ENCODE data around the gene GNA14.
"Not testable (repeated sequence)": the region's sequence is repeated elsewhere in the genome, so short reads cannot be mapped to it uniquely, and the experiment has no call there.

The GNA14 gene

DNA sequence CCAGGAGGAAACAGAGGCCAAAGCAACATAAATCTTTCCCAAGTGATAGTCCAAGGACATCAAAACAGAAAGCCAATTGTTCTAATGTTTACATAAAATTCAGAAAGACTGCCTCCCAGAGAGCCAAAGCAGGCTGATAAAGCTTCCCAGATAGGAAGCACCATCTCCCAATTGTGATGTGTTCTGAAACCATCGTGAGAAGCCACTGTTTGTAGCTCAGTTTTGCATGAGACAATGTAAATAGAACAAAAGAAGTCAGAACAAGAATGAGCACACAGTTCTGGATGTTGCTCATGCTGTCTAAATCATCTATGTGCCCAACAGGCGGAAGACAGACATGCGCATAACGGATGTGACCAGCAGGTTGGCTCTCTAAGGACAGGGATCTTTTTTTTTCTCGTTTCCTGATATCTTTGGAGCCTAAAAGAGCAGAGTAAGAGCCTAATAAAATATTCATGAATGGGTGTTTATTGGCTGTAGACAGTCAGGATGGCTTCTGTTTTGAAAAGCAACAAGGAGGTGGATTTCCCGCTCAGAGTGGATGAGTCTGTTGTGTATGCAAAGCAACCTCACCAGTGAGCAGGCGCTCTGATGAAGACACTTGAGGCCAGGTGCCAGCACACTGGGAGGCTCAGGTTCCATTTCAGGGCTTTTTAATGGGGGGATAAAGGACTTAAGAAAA is 113.6 kb downstream of the GNA14 start:
- DNase-seq (ENCODE audit: low spot score): no peak

DNA sequence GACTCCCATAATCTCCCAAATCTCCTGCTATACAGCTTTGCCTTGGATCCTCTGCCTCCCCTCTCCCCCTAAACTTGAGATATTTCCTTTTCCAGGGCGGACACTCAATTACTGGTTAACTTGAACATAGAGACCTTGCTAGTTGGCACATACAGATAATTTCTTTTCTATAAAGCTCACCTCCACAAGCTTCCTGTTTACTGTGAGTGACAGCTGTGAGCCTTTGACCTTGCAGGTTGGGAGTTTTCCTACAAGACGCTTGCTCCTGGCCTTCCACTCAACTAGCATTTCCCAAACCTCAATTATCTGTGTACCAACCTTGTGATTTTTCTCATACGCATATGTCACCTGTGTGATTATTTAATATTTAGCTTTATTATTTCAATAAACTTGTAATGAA is 114.5 kb downstream of the GNA14 start:
- no peak for DNase-seq (ENCODE audit: low spot score)

DNA sequence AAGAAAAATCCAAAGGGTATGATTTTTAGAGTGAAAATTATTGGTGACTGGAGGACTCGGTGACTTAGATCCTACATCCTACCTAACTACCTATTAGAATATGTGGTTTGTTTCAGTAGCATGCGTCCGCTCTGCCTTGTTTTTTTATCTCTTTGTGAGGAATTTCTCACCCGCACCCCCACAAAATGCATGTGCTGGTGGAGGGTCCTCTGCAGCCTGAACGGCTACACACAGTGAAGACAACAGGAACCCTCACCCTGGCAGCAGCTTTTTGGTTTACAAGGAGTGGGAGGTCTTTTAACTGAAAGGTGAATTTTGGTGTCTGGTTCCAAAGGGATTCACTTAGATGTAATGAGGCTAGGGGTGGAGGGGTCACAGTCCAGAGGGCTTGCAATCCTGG is 115.5 kb downstream of the GNA14 start:
- no peak for DNase-seq (ENCODE audit: low spot score)

DNA sequence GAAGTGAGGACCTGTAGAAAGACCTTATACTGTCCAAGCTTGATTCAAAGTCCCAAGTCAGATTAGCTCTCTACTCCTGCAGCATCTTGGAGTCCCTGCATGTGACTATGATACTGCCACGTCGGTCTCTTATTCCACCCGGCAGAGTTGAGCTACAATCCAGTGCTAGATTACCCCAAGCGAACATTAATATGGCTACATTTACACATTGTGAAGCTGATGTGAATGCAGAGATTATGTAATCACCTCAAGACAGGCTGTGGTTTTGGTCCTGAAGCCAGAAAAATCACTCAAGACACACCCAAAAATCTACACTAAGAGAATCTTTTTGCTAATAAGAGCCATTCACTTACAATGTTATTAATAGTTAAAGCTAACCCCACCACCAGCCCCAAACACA is 116.7 kb downstream of the GNA14 start:
- no peak for DNase-seq (ENCODE audit: low spot score)

DNA sequence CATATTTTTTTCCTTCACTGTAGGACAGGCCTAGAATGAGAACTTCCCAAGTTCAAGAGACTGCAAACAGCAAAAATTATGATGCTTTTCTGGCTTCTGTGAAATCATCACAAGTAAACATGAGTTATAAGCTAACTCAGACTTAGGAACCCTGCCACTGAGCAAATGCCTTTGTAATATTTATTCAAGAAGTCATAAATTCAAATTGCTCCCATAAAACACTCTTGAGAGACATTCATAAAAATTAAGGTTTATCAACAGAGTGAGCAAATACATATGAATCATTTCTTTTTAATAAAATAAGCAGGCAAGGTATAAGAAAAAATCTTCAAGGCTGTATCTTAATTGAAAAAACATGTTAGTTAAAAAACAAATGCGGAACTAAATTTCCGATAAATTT is 124.2 kb downstream of the GNA14 start:
- DNase-seq (ENCODE audit: low spot score): no peak

DNA sequence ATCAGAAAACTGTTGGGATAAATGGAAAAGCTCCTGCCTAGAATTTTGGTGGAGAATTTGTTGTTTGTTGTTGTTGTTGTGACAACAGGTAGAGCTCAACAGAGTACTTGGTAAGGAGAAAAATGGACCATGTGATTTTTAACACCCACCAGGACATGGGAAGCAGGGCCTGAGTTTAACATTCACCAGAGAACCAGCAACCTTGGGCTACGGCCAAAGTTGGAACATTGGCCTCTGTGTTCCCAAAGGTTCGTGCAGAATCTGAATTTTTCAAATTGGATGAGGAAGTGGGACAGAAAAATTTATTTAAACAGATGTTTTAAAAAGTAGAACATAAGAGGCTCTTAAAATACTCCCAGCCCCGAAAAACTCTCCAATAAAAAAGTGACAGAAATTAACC is 127.0 kb downstream of the GNA14 start:
- DNase-seq (ENCODE audit: low spot score): no peak

DNA sequence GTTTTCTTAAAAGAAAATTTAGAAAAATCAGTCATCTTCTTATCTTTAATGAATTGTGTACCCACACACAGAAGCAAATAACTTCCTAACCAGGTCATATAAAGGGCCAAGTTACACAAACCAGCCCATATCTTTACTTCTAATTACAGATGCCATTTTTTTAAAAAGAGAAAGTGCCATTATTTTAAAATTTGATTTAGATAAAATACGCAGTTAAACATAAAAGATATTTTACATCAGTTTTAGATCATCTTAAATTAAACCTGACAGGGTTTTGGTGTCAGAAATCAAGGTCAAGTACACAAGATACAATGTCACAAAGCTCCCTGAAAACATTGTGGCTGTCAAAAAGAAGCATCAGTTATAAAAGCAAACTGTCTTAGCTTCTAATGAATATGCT is 129.4 kb downstream of the GNA14 start:
- no peak for DNase-seq (ENCODE audit: low spot score)

DNA sequence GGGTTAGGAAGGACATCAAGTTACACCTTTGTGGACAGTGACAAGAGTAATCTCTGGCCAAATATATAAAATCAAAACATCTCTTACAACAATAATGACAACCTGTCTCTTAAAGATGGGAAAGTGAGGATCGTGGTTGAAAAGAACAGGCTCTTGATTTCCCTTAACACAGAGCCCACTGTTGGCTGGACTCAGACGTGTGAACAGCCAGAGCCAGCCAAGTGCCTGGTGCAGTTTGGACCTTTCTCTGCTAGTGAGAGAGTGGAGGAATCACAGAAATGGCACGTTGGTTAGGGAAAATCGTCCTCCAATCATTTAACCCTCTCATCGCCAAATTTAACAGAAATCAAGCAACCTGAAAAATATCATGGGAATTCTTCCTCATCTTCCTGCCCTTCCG is 131.3 kb downstream of the GNA14 start:
- DNase-seq (ENCODE audit: low spot score): no peak

DNA sequence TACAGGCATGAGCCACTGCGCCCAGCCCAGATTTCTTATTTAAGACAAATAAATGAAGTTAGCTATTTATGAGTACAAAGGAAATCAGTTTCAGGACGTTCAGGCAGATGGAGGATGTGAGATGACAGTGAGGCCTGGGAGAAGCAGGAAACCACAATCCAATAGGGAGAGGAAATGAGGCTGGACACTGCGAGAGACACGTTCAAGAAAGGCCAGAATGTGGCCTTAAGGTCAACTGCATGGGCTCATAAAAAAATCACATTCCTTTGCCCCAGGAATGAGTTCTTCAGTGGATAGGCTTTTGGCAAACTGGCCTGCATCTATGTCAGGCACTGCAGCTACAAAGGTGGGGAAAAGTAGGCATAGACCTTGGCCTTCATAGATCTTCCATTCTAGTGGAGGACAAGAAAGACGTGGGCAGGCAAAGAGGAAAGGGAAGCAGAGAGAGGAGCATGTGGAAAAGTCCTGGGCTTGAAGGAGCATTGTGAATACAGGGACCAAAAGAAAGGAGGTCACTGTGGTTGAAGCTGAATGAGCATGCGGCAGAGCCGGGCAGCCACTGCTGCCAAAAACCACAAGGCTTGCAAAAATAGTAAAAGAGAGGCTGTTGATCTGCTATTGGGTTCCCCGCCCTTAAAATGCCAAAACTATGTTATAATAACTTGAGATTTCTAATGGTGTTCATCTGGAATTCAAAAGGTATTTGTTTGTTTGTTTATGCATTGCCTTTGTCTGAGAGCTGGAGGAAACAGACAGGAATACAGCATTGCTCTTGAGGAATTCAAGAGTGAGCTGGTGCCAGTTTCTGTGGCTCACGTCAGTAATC is 133.0 kb downstream of the GNA14 start:
- peak; percentile 17 for DNase-seq (ENCODE audit: low spot score)

DNA sequence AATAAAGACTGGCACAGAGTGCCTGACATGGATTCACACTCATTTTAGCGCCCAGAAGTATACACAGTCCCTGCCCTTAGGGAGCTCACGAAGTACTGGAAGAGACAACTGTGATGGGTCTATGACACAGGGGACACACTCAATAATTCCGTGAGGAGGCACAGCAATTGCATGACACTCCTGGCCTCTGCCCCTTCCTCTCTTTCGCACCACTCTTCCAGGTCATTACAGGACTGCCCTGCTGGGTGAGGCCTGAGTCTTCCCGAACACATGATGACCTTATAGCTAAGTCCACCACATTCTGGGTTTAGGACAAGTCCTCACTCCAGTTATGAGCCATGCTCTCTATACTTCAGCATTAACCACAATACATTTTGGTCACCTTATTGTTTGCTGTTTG is 134.7 kb downstream of the GNA14 start:
- no peak for DNase-seq (ENCODE audit: low spot score)

DNA sequence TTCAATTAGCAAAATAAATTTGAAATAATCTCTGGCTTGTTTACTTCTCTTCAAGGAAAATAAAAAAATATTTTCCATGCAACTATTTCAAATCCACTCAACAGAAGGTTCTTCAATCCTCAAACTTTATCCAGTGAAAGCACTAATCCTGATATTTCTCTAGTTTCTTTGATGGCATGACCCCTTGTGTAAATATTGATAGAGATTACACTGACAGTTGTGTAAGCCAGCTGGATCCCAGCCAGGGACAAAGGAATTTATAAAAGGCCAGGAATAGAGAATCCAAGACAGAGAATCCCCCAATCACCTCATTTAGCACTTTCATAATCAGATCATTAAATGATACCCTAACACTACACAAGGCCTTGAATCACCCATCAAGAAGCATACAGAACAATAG is 135.2 kb downstream of the GNA14 start:
- DNase-seq (ENCODE audit: low spot score): no peak

DNA sequence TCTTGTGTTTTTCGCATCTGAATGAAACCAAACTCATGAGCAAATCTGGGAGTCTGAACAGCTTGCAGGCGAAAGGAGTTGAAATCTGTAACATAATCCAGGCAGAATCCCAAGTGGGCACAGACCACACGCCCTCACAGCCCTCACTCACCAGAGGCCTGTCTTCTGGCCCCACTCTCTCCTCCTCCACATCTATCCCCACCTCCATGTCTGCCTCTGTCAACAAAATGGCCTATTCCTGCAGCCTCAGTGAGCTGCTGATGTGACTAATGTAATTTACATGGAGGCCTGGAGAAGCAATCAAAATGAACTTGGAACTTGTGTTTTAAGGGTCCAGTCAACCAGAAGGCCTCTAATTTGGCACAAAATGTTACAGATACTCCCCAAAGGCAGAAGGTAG is 136.6 kb downstream of the GNA14 start:
- no peak for DNase-seq (ENCODE audit: low spot score)

DNA sequence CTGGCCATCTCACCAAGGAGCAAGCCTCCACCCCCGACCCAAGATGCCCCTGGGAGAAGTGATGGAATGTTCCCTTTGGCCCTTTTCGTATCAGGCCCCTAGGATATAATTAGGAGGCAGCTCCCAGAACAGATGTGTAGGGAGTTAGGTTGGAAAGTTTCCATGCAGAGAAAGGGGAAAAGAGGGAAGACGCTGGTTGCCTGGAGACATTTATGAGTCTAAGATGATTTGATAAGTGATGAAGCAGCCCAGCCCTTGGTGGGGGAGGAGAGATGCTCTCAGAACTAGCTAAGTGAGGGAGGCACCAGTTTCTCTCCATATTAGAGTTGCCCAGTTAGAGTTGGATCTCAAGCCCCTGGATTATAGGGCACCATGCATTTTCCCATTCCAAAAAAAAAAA is 137.5 kb downstream of the GNA14 start:
- no peak for DNase-seq (ENCODE audit: low spot score)

DNA sequence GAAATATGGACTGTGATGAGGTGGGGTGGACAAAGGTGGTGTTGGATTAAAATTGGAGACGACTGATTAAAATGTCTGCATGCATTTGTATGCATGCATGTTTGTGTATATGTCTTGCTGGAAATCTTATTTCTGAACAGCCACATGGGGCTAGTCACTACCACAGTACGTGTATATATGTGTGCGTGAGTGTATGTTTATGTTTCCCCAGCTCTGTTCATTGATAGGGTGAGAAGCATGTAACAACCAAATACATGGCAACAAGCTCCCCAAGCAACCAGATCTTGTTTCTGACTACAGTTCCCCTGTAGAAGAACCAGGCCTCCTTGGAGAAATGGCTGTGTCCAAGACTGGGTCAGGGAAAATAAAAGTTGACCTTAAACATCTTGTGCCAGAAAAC is 139.7 kb downstream of the GNA14 start:
- DNase-seq (ENCODE audit: low spot score): no peak

DNA sequence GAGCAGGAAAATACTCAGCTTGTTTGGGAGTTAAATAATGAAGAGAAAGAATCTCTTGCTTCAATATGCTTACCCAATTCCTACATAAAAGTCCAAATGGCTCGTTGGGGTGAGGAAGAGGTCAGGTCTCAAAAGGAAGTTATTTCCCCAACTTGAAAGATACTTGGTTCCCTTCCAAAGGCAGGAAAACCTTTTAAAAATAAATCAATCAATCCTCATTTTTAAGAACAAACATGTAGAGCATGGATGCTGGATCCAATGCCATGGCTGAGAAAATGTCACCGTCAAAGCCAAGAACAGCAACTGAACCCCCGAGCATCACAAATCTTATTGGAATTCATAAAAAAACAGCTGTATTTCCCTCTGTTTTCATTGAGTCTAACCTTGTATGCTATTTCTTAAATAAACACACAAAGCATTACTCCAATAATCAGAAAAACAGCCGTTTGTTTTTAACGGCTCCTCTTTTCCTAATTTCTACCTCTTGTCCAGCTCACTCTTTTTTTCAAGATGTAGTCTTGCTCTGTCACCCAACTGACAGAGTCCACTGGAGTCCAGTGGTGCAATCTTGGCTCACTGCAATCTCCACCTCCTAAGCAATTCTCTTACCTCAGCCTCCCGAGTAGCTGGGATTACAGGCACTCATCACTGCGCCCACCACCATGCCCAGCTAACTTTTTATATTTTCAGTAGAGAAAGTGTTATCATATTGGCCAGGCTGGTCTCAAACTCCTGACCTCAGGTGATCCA is 140.7 kb downstream of the GNA14 start:
- no peak for DNase-seq (ENCODE audit: low spot score)

DNA sequence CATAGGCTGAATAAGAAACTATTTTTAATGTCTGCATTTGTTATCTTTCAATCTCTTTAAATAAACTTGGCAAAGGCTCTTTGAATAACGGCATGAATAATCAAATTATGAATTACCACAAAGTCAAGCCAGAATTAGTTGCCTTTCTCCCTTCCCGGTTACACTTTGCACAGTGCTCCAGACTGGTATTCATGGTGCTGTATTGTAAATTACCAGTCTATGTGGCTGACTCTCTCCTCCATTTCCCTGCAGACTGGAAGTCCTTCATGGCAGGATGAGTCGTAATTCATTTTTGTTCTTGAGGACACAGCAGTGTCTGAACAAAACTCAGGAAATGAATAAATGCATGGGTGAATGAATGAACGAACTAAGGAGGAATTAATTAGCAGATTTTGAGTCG is 142.9 kb downstream of the GNA14 start:
- no peak for DNase-seq (ENCODE audit: low spot score)

DNA sequence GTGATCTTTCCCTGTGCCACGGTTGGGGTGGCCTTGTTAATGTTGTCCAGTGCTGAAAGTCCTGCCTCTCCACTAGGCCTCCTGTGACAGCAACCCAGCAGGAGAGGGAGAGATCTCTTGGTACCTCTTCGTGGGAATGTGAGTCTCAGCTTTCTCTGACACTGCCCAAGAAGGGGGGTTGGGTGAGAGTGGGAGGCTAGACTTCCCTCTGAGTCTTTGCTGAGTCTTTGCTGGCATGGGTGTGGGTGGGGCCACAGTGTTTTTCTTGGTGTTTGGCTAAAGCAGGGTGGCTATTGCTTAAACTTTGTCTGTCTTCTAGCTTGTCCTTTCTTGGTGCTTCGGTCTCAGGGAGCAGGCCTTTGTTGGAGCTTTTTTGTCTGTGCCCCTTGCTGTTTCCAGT is 145.6 kb downstream of the GNA14 start:
- DNase-seq (ENCODE audit: low spot score): no peak

DNA sequence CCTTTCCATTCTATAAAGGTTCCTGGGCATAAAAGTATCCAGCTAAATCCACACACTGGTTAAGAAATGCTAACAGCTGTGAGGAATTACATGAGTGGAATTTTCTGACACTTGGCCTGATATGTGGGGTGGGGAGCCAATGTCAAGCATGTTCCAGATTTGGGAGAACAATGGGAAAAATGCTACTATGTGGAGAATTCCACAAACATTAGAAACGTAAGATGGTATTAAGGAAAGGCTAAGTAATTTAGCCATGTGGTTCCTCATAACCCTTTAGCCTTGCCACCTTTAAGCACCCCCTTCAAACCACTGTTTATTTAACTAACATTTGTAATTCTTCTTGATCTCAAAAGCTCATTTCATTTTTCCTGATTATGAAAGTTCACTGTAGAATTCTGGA is 149.2 kb downstream of the GNA14 start:
- no peak for DNase-seq (ENCODE audit: low spot score)

DNA sequence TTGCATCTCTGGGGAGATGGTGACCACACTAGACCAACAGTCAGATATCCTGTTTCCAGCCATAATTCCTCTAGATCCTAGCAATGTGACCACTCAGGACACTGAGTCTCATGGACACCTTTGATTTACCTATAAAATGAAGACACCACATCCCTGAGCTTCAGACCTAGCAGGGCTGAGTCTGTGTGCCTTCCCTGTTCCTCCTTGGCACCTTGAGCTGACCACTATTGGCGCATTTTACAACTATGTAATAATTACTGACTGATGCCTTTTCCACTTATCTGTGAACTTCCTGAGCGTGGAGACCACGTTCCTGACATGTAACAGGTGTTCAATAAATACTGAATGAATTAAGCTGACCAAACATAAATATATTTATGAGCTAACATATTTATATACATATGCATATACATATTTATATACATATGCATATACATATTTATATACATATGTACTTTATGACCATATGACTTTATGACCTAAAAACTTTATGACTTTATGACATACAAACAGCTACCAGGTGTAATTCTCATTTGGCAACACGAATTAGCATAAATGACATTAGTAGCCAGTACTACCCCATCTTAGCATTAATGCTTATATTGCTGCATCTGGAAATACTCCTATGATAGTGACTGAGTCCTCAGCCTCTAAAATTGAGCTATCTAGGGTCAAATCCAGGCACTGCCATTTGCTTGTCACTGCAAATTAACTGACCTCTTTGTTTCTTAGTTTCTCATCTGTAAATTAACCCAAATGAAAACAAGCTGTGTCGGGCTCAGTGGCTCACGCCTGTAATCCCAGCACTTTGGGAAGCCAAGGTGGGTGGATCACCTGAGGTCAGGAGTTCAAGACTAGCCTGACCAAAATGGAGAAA is 150.6 kb downstream of the GNA14 start:
- DNase-seq (ENCODE audit: low spot score): no peak

DNA sequence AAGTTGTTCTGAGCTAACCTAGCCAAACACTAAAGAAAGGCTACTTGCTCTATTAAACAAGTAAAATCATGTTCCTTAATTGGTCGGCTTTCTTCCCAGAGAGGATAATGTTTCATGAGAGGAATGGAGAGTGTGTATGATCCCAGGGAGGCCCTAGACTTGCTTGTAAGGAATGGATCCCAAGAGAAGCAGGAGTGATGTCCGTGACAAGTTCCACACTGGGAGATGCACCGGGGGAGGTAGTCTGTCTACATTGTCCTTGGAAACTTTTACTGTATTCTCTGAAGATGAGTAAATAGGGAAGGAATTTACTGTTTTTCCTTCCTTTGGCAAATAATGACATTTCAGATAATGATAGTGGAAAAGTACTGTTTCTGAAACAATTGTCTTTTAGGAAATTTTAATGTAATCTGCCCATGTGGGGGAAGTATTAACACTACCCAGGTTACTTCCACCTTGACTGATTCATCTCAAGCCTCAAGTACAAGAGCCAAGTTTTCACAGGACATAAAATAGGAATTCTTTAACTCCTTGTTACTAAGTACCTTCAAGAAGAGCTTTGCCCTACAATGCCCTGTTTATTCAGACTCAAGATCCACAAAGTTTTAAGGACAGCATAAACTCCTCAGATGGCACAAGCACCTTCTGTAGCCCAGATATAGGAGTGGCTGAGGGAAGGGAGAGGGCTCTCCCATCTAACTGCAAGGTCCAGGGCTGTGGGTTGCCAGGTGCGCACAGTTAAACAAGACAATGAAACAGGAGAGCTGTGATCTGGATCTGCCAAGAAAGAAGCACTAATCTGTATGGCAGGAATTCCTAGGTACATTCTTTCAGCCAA is 152.1 kb downstream of the GNA14 start:
- DNase-seq (ENCODE audit: low spot score): peak; percentile 30

DNA sequence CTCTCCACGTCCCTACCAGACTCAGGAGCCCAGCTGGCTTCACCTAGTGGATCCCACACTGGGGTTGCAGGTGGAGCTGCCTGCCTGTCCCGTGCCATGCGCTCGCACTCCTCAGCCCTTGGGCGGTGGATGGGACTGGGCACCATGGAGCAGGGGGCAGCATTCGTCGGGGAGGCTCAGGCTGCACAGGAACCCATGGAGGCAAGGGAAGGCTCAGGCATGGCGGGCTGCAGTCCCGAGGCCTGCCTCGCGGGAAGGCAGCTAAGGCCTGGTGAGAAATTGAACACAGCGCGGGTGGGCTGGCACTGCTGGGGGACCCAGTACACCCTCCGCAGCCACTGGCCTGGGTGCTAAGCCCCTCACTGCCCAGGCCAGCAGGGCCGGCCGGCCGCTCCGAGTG is 157.8 kb downstream of the GNA14 start:
- DNase-seq (ENCODE audit: low spot score): not testable (repeated sequence)

Data from AG08396 (cell line).